HG03342 (cell line): ENCODE data around the gene METTL2A.
A peak's percentile ranks its signal among the peaks of the same experiment; 100 is the strongest.
"Not testable (repeated sequence)": the region's sequence is repeated elsewhere in the genome, so short reads cannot be mapped to it uniquely, and the experiment has no call there.

Experiments
- ATAC-seq: cut with Tn5 transposase; IDR thresholded peaks from one replicate; pipeline ENCODE4 v1.9.1; 2021; ENCODE audit warnings: mild to moderate bottlenecking, moderate library complexity; ENCODE audit not compliant: unreplicated experiment

Gene METTL2A, protein sequence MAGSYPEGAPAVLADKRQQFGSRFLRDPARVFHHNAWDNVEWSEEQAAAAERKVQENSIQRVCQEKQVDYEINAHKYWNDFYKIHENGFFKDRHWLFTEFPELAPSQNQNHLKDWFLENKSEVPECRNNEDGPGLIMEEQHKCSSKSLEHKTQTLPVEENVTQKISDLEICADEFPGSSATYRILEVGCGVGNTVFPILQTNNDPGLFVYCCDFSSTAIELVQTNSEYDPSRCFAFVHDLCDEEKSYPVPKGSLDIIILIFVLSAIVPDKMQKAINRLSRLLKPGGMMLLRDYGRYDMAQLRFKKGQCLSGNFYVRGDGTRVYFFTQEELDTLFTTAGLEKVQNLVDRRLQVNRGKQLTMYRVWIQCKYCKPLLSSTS

DNA sequence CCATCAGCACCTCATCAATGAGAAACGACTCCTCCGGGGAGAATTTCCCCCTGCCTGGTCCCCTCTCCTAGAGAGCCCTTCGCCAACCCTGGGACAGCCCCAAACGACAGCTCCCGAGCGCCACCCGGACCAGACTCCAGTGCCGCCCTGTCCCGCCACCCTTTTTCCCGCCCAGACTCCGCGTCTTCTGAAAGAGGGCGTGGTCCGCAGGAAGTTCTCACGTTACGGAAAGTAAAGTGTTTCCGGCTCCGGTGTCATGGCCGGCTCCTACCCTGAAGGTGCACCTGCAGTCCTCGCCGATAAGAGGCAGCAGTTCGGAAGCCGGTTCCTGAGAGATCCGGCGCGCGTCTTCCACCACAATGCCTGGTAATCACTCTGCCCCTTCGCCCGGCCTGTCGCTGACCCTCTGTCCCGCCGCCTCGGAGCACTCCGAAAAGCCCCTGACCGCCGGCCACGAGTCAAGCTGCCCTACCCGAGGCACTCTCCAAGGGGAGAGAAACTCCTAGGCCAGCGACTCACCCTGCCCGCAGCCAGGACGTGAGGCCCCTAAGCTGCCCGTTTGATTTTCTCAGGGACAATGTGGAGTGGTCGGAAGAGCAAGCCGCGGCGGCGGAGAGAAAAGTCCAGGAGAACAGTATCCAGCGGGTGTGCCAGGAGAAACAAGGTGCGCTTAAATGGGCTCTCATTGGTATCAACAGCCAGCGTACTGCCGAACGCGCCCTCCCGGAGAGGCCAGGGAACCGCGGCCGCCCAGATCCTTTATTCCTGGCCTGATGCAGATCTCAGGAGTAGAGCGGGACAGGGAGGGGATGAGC is at the start of gene METTL2A:
TSS of gene METTL2A (plus strand) at position 251 of the 815 bp plus-strand sequence. CDS start at position 257, 6 bp downstream.
- ATAC-seq = peak; percentile 95

DNA sequence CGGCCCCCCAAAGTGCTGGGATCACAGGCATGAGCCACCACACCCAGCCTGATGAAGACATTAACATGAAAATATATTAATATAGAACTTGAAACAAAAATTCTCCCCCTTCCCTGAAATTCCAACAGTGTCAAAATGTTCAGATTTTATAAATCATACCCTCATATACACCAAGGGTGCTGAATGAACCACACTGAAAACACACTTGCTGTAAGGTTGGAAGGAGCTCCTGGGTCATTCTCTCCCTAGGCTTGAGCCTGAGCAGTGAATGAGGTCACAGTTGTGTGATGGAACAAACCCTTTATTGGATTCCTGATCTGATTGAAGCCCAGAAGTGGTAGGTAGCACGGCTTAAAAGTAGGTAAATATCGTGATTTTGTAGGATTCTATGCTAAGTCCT is 43.4 kb upstream of the METTL2A start, which contains the start of gene EFCAB3:
TSS of gene EFCAB3 (plus strand) at position 301 of the 400 bp plus-strand sequence. CDS start 2,427 bp downstream, outside the sequence.
- ATAC-seq = no peak

DNA sequence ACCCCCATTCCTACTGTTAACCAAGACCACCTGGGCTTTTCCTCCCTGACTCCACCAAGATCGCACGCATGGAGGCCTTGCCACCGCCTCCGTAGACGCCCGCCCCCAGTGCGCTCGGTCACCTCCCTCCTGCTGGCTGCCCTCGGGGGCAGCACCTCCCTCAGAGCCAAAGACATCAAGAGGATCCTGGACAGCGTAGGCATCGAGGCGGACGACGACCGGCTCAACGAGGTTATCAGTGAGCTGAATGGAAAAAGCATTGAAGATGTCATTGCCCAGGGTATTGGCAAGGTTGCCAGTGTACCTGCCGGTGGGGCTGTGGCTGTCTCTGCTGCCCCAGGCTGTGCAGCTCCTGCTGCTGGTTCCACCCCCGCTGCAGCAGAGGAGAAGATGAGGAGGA is 42.1 kb upstream of the METTL2A start:
- no peak for ATAC-seq

DNA sequence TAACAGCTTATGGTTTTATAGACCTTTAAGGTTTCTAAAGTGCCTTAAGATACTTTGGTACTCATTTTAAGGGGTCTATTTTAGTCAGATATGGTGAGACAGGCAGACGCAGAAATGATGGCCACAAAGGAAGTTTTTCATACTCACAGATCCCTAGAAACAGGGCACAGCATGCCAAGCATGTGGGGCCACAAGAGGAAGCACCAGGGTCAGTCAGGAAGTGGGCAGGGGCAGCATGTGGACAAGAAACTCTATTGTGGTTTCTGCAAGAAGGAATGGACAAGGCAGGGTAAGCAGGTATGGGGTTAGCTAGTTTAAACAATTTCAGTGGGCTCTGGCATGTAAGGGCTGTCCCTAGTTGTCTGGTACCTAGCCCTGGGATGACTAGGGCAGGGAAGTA is 34.8 kb upstream of the METTL2A start:
- ATAC-seq = no peak

DNA sequence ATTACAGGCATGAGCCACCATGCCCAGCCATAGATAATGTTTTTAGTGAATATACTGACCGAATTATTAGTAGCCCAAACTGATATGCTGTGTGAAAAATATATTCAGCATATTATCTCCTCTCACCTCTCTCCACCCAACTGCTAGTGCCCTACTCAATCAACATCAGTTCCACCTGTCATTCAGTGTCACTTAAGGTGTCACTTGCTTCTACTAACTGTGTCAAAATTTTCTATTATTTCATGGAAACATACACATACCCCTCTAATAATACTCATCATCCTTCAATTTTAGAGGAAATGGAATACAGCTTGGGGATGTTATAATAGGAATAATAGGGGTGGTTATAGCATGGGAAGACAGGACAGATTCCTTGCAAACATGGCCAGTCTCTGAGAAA is 30.8 kb upstream of the METTL2A start:
- ATAC-seq = no peak

DNA sequence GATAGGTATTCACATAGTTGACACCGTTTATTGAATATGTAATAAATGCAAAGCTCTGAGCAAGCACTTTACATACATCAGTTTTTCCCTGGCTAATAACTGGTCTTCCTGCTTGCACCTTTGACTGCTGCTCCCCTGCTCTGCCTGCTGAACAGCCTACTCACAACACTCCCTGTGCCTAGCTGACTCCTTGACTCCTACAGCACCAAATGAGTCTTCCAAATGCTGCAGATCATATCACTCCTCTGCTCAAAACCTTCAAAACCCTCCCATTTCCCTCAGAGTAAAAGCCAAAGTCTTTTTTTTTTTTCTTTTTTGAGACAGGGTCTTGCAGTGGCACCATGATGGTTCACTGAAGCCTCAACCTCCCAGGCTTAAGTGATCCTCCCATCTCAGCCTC is 24.8 kb upstream of the METTL2A start:
- ATAC-seq = no peak

DNA sequence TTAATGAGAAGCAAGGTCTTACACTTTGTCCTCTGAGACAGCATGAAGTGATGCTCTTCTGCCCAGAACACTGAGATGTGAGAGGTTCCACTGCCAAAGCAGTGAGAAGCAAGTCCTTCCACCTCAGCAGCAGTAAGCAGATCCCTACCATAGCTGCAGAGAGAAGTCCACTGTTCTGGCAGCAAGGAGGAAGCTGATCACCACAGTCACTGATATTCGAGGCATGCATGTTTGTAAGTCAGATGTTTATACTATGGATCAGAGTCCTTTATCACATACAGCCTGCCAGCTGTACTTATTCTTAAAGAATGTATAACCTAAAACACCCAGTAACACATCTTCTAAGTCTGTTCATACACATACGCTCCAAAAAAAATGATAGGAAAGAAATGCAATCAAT is 18.2 kb upstream of the METTL2A start:
- no peak for ATAC-seq

DNA sequence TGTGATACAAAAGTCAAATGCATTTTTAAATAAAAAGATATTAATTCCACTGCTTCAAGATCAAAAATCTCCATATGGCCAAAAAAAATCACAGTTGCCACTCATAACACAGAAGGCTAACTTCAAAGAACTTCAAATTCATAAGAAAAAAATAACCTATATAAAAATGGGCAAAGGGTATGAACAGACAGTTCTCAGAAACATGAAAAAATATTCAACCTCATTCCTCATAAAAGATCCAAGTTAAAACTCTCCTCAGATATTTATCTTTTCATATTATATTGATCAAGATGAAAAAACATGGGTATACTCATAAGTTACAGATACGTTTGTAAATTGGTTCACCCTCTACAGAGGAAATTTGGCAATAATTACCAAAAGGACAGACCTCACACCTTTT is 10.6 kb upstream of the METTL2A start:
- ATAC-seq = not testable (repeated sequence)

DNA sequence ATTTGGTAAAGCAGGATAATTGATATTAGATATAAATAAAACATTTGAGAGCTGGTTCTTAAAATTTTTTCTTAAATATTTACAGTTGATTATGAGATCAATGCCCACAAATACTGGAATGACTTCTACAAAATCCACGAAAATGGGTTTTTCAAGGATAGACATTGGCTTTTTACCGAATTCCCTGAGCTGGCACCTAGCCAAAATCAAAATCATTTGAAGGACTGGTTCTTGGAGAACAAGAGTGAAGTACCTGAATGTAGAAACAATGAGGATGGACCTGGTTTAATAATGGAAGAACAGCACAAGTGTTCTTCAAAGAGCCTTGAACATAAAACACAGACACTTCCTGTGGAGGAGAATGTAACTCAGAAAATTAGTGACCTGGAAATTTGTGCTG is 2.5 kb downstream of the METTL2A start:
- not testable (repeated sequence) for ATAC-seq

DNA sequence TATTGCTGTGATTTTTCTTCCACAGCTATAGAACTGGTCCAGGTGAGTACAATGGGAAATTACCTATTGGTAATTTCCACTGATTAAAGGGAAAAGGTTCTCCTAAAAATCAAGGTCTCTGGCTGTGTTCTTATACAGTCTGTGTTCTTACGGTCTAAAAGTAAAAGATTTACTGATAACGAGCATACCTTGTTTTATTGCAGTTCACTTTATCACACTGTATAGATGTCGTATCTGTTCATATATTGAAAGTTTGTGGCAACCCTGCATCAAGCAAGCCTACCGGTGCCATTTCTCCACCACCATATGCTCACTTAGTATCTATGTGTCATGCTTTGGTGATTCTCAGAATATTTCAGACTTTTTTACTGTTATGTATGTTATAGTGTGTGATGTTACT is 11.6 kb downstream of the METTL2A start:
- ATAC-seq = not testable (repeated sequence)

DNA sequence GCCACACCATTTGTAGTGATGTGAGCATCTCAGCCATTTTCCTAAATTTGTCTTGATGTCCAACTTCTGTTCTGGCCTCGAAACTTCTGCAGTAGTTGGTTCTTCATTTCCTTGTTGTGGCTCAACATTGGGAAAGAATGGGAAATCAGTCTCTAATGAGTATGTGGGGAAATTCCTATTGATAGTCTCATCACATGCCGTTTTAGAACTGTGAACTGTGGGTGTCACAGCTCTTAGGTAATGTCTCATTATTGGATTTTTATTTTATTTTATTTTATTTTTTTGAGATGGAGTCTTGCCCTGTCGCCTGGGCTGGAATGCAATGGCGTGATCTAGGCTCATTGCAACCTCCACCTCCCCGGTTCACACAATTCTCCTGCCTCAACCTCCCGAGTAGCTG is 17.5 kb downstream of the METTL2A start:
- not testable (repeated sequence) for ATAC-seq

DNA sequence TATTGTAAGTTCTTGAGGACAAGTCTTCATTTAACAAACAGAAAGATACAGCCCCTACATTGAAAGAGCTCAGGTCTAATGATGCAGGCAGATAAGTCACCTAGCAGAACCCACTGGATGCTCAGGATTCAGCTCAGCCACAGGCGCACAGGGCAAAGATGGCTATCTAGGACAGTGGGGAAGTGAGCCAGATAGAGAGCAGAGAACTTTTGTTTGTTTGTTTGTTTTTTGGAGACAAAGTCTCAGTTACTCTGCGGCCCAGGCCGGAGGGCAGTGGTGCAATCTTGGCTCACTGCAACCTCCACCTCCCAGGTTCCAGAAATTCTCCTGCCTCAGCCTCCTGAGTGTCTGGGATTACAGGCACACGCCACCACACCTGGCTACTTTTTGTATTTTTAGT is 20.4 kb downstream of the METTL2A start:
- ATAC-seq = no peak

DNA sequence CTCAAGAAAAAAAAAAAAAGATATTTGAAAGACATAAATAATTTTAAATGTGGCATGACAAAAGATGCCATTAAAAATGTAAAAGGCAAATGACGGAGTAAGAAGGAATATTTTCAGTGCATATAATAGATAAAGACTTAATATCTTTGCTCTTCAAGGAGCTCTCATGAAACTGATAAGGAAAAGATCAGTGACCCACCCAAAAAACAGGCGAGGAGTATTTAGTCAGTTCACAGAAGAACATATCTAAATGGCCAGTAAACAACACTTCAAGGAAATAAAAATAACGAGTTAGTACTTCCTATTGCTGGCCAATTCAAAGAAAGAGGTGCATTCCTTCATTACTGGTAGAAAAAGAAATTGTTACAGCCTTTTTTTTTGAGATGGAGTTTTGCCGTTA is 22.1 kb downstream of the METTL2A start:
- not testable (repeated sequence) for ATAC-seq

DNA sequence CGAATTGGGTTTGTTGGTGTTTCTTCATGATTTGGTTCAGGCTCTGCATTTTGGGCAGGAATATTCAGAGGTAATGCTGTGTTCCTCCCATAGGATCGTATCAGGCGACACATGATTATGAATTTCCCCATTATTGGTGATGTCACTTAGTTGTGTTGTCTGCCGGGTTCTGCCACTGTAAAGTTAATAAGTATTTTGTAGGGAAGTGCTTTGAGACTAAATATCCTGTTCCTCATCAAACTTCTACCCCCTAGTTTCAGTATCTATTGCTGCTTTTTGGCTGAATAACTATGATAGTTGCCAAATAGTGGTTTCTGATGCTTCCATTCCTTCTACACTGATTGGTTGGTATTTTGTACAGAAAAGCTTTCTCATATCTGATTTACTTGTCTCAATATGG is 28.5 kb downstream of the METTL2A start:
- not testable (repeated sequence) for ATAC-seq

DNA sequence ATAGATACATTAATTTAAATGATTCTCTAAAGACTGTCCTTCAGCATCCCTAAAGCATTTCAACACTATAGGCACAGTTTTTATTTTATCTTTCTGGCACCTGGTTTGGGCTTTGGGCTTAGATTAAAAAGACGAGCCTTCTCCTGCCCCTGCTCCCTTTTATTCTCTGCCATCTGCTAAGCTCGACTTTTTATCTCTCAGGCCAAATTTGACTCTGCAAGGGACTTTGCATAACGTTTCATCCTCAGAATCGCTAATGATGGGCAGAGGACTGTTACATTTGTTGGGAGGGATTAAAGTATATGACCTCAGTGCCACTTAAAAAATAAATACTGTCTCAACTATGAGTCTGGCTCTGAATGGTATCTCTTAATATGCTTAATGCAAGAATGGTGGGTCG is 29.3 kb downstream of the METTL2A start:
- not testable (repeated sequence) for ATAC-seq

DNA sequence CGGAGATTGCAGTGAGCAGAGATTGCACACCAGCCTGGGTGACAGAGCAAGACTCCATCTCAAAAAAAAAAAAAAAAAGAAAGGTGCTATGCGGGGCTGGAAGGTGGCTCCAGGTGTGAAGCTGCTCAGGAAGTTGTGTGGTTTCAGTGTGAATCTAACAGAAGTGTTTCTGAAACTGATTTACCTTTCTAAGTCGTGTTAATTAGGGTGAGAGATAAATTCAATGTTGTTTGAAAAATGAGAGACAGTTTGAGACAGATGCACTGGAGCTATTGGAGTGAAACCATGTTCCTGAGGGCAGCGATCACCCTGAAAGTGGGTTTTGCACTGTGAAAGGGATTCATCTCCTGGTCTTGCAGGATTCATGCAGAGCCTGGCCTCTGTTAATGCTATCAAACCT is 30.0 kb downstream of the METTL2A start:
- not testable (repeated sequence) for ATAC-seq

DNA sequence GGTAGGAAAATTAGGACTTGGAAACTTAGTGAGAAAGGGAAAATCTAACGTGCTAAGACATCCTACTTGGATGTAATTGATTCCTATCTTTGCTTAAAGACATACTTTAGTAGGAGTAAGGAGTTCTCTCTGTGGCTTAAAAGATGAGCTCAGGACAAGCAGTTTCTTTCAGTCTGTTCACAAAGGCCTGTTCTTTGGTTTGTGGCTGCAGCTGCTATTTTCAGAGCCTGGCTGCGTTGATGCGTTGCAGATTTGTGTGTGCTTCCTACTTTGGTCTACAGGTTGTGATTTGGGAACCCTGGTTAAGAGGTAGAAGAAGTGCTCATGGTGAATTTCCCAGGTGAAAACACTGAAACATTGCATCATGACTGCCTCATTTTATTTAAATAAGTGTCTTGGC is 30.4 kb downstream of the METTL2A start:
- ATAC-seq = peak; percentile 66

DNA sequence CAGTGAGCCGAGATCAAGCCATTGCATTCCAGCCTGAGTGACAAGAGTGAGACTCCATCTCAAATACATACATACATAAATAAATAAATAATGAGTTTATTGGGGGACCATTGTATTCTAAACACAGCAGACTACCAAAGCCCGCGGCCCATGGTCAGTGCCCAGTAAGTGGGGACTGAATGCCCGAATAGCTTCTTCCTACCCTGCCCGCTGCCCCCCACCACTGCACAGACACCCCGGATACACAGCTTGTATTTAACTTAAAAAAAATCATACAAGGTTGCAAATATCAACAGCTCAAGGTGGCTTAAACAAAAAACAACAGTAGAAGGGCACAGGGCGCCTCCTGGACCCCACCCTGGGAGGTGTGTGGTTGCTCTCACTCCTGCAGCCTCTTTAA is 32.3 kb downstream of the METTL2A start:
- ATAC-seq = no peak

DNA sequence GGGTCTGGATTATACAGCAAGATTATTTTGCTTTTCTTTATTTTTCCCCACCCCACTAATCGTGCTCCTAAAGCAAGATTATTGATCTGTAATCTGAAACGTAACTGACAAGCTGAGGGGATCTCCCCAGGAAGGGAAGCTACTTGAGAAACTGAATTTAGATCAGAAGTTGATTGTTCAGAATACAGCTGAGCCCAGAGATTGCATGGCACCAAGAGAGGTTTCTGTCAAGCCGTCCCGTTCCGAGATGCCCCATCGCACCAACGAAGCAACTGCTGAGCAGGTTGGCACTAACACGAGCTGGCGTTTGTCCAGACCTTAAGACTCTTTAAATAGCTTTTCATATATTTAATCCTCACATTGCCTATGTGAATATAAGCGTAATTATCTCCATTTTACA is 34.8 kb downstream of the METTL2A start:
- not testable (repeated sequence) for ATAC-seq

DNA sequence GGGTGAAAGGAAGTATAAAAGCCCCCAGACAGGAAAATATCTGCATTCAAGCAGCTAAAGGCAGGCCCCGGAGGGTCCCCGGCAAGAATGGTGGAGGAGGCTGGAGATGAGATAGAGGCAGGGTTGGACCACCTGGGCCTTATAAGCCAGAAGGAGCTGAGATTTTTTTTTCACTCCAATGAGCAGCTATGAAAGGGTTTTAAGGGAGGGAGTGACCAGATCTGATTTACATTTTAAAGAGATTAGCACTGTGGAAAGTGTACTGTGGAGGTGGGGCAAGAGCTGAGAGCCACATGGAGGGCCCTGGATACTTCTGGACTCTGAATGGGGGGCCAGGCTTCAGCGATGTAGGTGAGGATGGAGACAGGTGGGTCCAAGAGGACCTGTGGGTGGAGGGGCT is 40.7 kb downstream of the METTL2A start:
- not testable (repeated sequence) for ATAC-seq

DNA sequence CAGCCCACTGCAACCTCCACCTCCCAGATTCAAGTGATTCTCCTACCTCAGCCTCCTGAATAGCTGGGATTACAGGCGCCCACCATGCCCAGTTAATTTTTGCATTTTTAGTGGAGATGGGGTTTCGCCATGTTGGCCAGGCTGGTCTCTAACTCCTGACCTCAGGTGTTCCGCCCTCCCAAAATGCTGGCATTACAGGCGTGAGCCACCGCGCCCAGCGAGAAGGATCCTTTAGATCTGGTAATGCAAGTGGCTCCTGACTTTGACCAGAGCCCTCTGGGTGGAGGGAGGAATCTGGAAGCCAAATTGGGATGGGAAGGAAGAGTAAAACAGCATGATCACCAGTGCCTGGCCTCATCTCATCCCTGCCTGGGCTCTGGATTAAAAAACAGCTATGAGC is 41.6 kb downstream of the METTL2A start:
- not testable (repeated sequence) for ATAC-seq
